SK-N-MC (cell line): Measurements from ENCODE around the gene ZDBF2.

Experiments used
- EZH2 ChIP-seq: fragments of 200-600 bp; sonication (generic); IDR thresholded peaks from one replicate; pipeline ENCODE4 v1.6.1; 2017; ENCODE audit warnings: antibody characterized with exemption
- POLR2AphosphoS5 ChIP-seq: IDR thresholded peaks from 2 replicates; pipeline ENCODE4 v1.6.1; 2012; ENCODE audit warnings: mild to moderate bottlenecking, low read depth, low read length, borderline replicate concordance

DNA sequence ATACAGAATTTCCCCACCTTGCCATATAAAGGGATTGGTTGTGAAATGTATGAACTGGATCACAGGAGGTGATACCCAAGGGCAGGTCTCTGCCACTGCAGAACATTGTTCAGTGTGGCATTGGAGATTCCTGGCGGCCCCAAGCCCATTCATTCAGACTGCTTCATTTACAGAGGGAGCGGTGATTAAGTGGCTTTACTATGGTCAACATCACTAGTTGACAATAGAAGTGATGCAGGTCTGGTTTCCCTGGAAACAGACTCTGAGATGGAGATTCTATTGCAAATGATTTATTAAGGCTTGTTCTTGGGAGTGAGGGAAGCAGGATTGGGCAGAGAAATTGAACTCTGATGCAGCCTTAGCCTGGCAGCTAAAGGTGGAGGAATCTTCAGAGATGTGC lies 62.4 kb downstream of the ZDBF2 start:
- TF ChIP-seq POLR2AphosphoS5 (no peak), EZH2 (no peak)
